GM23248 (cell line): Measurements from ENCODE around the gene OR10G8. TPM values are rescaled to one million over a fixed set of nuclear protein-coding genes. Genes with fewer than 3 reads are reported as not detected.

ENCODE experiments used
- DNase-seq: peaks from one replicate; pipeline ENCODE4 v3.0.0-alpha.2; 2015
- H2AFZ ChIP-seq: fragments of 200-600 bp; sonication (generic); 2 replicates; pipeline ENCODE4 v1.6.1; 2016; ENCODE audit warnings: antibody characterized with exemption
- H3F3A ChIP-seq: fragments of 200-600 bp; sonication (generic); 2 replicates; pipeline ENCODE4 v1.6.1; 2016; ENCODE audit warnings: mild to moderate bottlenecking, antibody characterized with exemption, mixed run types; ENCODE audit not compliant: insufficient read depth
- H3K27ac ChIP-seq: fragments of 200-600 bp; sonication (generic); 2 replicates; pipeline ENCODE4 v1.5.1; 2016; ENCODE audit warnings: mild to moderate bottlenecking
- H3K27me3 ChIP-seq: fragments of 200-600 bp; sonication (generic); replicated peaks from 2 replicates; pipeline ENCODE4 v1.6.1; 2016; ENCODE audit warnings: mild to moderate bottlenecking; ENCODE audit not compliant: insufficient read depth
- H3K36me3 ChIP-seq: fragments of 200-600 bp; sonication (generic); 2 replicates; pipeline ENCODE4 v1.6.1; 2016; ENCODE audit warnings: low read depth, mild to moderate bottlenecking
- H3K4me1 ChIP-seq: fragments of 200-600 bp; sonication (generic); 2 replicates; pipeline ENCODE4 v1.6.1; 2016; ENCODE audit warnings: mild to moderate bottlenecking; ENCODE audit not compliant: insufficient read depth
- H3K4me2 ChIP-seq: fragments of 200-600 bp; sonication (generic); one replicate; pipeline ENCODE4 v1.6.1; 2016; ENCODE audit warnings: mild to moderate bottlenecking; ENCODE audit not compliant: unreplicated experiment
- H3K4me3 ChIP-seq: fragments of 200-600 bp; sonication (generic); 2 replicates; pipeline ENCODE4 v1.5.1; 2016; ENCODE audit warnings: mild to moderate bottlenecking
- H3K79me2 ChIP-seq: fragments of 200-600 bp; sonication (generic); 2 replicates; pipeline ENCODE4 v1.6.1; 2016; ENCODE audit warnings: mild to moderate bottlenecking; ENCODE audit not compliant: insufficient read depth
- H3K9ac ChIP-seq: fragments of 200-600 bp; sonication (generic); 2 replicates; pipeline ENCODE4 v1.6.1; 2016; ENCODE audit warnings: mild to moderate bottlenecking
- H3K9me2 ChIP-seq: fragments of 200-600 bp; sonication (generic); 2 replicates; pipeline ENCODE4 v1.6.1; 2016; ENCODE audit warnings: mixed run types, mild to moderate bottlenecking, moderate library complexity; ENCODE audit not compliant: insufficient read depth
- H3K9me3 ChIP-seq: fragments of 200-600 bp; sonication (generic); one replicate; pipeline ENCODE4 v1.6.1; 2017; ENCODE audit warnings: low read depth
- H4K20me1 ChIP-seq: fragments of 200-600 bp; sonication (generic); 2 replicates; pipeline ENCODE4 v1.6.0; 2016; ENCODE audit not compliant: insufficient read depth
- EZH2 ChIP-seq: fragments of 200-600 bp; sonication (generic); IDR thresholded peaks from 2 replicates; pipeline ENCODE4 v1.6.1; 2018; ENCODE audit warnings: antibody characterized with exemption, mild to moderate bottlenecking; ENCODE audit not compliant: insufficient read depth, poor library complexity, severe bottlenecking
- EZH2phosphoT487 ChIP-seq: fragments of 200-600 bp; sonication (generic); IDR thresholded peaks from 2 replicates; pipeline ENCODE4 v1.6.1; 2018; ENCODE audit warnings: antibody characterized with exemption, moderate library complexity, mild to moderate bottlenecking, low read depth; ENCODE audit not compliant: insufficient read depth
- WGBS, 2 experiments: methylation state at CpG; one replicate each; pipeline ENCODE4 v1.1.6; 2015 to 2017; ENCODE audit warnings: low lambda C conversion rate in 2 of 2, low coverage in 1 of 2; ENCODE audit errors: missing lambda C conversion rate in 2 of 2; 5-methylcytosine and 5-hydroxymethylcytosine counted together
- in situ Hi-C: fragments of 300-500 bp; cut with MboI; formaldehyde crosslinking; loops from 2 replicates; pipeline ENCODE4 v1.15.0; 2020
- polyA plus RNA-seq: library from polyadenylated mRNA; unstranded; fragments of >200 nt; fragmentation: Nextera tagmentation; extraction: Ambion mirVana; gene quantifications from 2 replicates; pipeline ENCODE4 v1.2.1, GENCODE V29; 2016
- total RNA-seq: library from RNA; depleted of rRNA; stranded (reverse); fragments of >200 nt; shearing (Covaris generic); gene quantifications from 2 replicates; pipeline ENCODE4 v1.2.3, GENCODE V29; 2014

Gene OR10G8
- total and polyA plus RNA-seq, 2 experiments from 2014 or later = not detected

- no peaks in the 10 kb centered on the region; the same call in 1 of the 2 replicates for H3K27me3 ChIP-seq
- DNase-seq = no peak
- no peaks in the 10 kb centered on the region for H3K9me3 ChIP-seq
- no peaks in the 10 kb centered on the region for H4K20me1 ChIP-seq
- H3K9ac ChIP-seq = no peak overlapping the region
- H3K4me2 ChIP-seq = no peak overlapping the region
- no peaks in the 10 kb centered on the region for H3K79me2 ChIP-seq
- H2AFZ ChIP-seq = no peak overlapping the region
- no peaks in the 10 kb centered on the region for H3F3A ChIP-seq
- H3K27ac ChIP-seq = no peak overlapping the region
- no peak overlapping the region for H3K4me3 ChIP-seq
- no peaks in the 10 kb centered on the region for H3K36me3 ChIP-seq
- in situ Hi-C loops = no loop called here
- H3K4me1 ChIP-seq = no peaks in the 10 kb centered on the region
- WGBS, 2 experiments = 48 to 51% methylated on average over 4 of the region's 4 CpGs
- TF ChIP-seq EZH2 (no peak), EZH2phosphoT487 (no peak)
- H3K9me2 ChIP-seq = no peaks in the 10 kb centered on the region
Measured at GRCh38 chr11:124043420-124043819, 16.8 kb downstream of the OR10G8 start.

GRCh38 chr11:124050748-124051147 is 24.1 kb downstream of the OR10G8 start:
- no peaks in the 10 kb centered on the region for H3F3A ChIP-seq
- no peaks in the 10 kb centered on the region for H4K20me1 ChIP-seq
- no peaks in the 10 kb centered on the region for H3K9me2 ChIP-seq
- TF ChIP-seq EZH2phosphoT487 = no peak
- WGBS, 2 experiments = 25 to 29% methylated on average over 1 of the region's 1 CpG
- H3K4me3 ChIP-seq = no peak overlapping the region
- in situ Hi-C loops = loop anchor here (25.0 kb wide), 1 partner anchor 537 kb away; no protein-coding TSS in a partner anchor
- no peak overlapping the region for H3K9ac ChIP-seq
- no peak for DNase-seq
- H3K27ac ChIP-seq = no peak overlapping the region
- no peak overlapping the region for H3K4me2 ChIP-seq
- peaks cover 9% of the 10 kb centered on the region for H3K27me3 ChIP-seq
- no peaks in the 10 kb centered on the region for H3K4me1 ChIP-seq
- no peaks in the 10 kb centered on the region for H3K36me3 ChIP-seq
- H3K79me2 ChIP-seq = no peaks in the 10 kb centered on the region
- no peak overlapping the region for H2AFZ ChIP-seq
- H3K9me3 ChIP-seq = no peaks in the 10 kb centered on the region

- no peaks in the 10 kb centered on the region for H3K36me3 ChIP-seq
- H3K9me2 ChIP-seq = no peaks in the 10 kb centered on the region
- WGBS, 2 experiments = 47 to 56% methylated on average over 3 of the region's 3 CpGs
- no peak for TF ChIP-seq EZH2phosphoT487
- no peak for TF ChIP-seq EZH2
- no peaks in the 10 kb centered on the region for H3K4me1 ChIP-seq
- H2AFZ ChIP-seq = no peak overlapping the region
- no peak overlapping the region for H3K9ac ChIP-seq
- no peaks in the 10 kb centered on the region for H3F3A ChIP-seq
- no peak overlapping the region for H3K27ac ChIP-seq
- peaks cover 9% of the 10 kb centered on the region for H3K27me3 ChIP-seq
- DNase-seq = no peak
- no peak overlapping the region for H3K4me2 ChIP-seq
- no peak overlapping the region for H3K4me3 ChIP-seq
- H3K79me2 ChIP-seq = no peaks in the 10 kb centered on the region
- H3K9me3 ChIP-seq = no peaks in the 10 kb centered on the region
- H4K20me1 ChIP-seq = no peaks in the 10 kb centered on the region
- in situ Hi-C loops = loop anchor here (25.0 kb wide), 1 partner anchor 534 kb away; no protein-coding TSS in a partner anchor
Measured at GRCh38 chr11:124052966-124053365, 26.4 kb downstream of the OR10G8 start.

- no peak for DNase-seq
- no peaks in the 10 kb centered on the region for H3K9me2 ChIP-seq
- in situ Hi-C loops = loop anchor here (10.0 to 25.0 kb wide), 2 partner anchors 64 to 519 kb away; no protein-coding TSS in a partner anchor
- H3K9me3 ChIP-seq = no peaks in the 10 kb centered on the region
- no peak overlapping the region for H3K4me2 ChIP-seq
- 18 to 25% methylated on average over 4 of the region's 4 CpGs for WGBS, 2 experiments
- H3K9ac ChIP-seq = no peak overlapping the region
- H3F3A ChIP-seq = no peaks in the 10 kb centered on the region
- no peaks in the 10 kb centered on the region for H4K20me1 ChIP-seq
- no peak overlapping the region for H3K4me3 ChIP-seq
- H3K4me1 ChIP-seq = no peaks in the 10 kb centered on the region
- no peak overlapping the region for H2AFZ ChIP-seq
- H3K79me2 ChIP-seq = no peaks in the 10 kb centered on the region
- no peak overlapping the region for H3K27ac ChIP-seq
- TF ChIP-seq EZH2phosphoT487 (no peak), EZH2 (no peak)
- no peaks in the 10 kb centered on the region for H3K36me3 ChIP-seq
- peaks cover 53% of the 10 kb centered on the region for H3K27me3 ChIP-seq
Measured at GRCh38 chr11:124068601-124069110, 42.1 kb downstream of the OR10G8 start.
